ENCODE data around the gene ATF7. TPM values are rescaled to one million over a fixed set of nuclear protein-coding genes. Genes with fewer than 3 reads are reported as not detected.

ATF7 gene
- total and polyA plus RNA-seq, 2 of the 13 experiments (the other 11 are each of a cell fraction or from before 2014, with no cell fraction given), result 9.6 to 16.2 TPM

DNA sequence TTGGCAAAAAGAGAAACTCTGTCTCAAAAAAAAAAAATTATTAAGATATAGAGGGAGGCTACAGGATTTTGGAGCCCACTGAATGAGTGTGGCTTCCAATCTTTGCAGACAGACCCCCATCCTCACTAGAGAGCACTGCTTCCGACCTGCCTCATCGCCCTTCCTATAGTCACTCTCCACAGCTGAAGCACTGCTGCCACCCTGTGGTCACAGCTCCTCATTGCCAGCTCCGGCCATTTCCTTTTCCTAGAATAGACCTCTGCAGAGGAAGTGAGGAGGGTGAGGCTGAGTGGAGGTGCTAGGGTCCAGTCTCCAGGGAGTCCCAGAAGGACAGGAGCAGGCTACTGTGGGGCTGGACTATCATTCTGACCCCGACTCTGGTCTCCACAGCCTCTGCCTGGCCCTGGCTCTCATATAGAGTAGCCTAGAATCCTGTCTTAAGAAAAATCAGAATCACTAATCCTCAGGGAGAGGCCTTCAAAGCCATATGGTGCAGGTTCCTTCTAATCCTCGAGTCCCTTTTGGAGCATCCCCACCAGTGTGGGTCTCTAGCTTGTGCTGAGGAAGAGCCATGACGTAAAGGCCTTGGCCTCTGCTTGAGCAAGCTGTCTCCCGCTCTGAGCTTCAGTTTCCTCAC, 117.5 kb downstream of the ATF7 start:
- H3K36me3 ChIP-seq (replicated peaks in 1 of 2; ENCODE audit: control insufficient read depth in 1 of 2, insufficient read depth in 2 of 2, low read length in 2 of 2), result peaks cover 14 to 44% of the 10 kb centered on the region in 2 experiments
- H3K9me3 ChIP-seq (ENCODE audit: low read length), result no peaks in the 10 kb centered on the region
- no peaks in the 10 kb centered on the region for H4K20me1 ChIP-seq (ENCODE audit: insufficient read depth, low read length)
- peak; percentile 72 for DNase-seq (ENCODE audit: low spot score)
- H2AFZ ChIP-seq (ENCODE audit: low read length), result no peak overlapping the region
- ChIA-PET POLR2A (interaction anchor here (0.6 to 3.0 kb wide), 9 partner anchors 8 to 184 kb away, joined by 3 to 20 read pairs (median 4); partner anchors contain the start of genes ATP5MC2, PRR13, SP1 and TARBP2), CTCF (ENCODE audit: low intra/inter-chr PET ratio, low total read pairs) (interaction anchor here (1.0 to 1.8 kb wide), 2 partner anchors 155 to 184 kb away, joined by 3 to 4 read pairs; no protein-coding TSS in a partner anchor)
- WGBS (ENCODE audit: low lambda C conversion rate), result 39% methylated on average over 6 of the region's 7 CpGs
- BruUV-seq (replicated peaks), result no TSS peak
- intact Hi-C loops (cut with micrococcal nuclease; ENCODE audit: unreplicated experiment) (loop anchor here (1.0 to 5.0 kb wide), 3 partner anchors 36 to 184 kb away; no protein-coding TSS in a partner anchor), in situ Hi-C loops (cut with HindIII; ENCODE audit: extremely low pct_ligation_motif_present, low pct_unique_long_range_greater_than_20kb) (no loop called here)
- H3K79me2 ChIP-seq (ENCODE audit: insufficient read depth, low read length), result no peaks in the 10 kb centered on the region
- peak; percentile 95 for FAIRE-seq
- H3K4me2 ChIP-seq (ENCODE audit: low read depth, low read length), result no peak overlapping the region
- H3K27ac ChIP-seq (ENCODE audit: extremely low read length, insufficient read depth, low read length), result no peak overlapping the region
- no peak overlapping the region for H3K4me3 ChIP-seq (replicated peaks in 1 of 3; ENCODE audit: insufficient read depth in 1 of 3, low read depth in 2 of 3, low read length in 3 of 3)
- H3K4me1 ChIP-seq (ENCODE audit: insufficient read depth, low read length), result no peaks in the 10 kb centered on the region
- no peak overlapping the region for H3K9ac ChIP-seq (ENCODE audit: insufficient read depth, low read depth, low read length)
- peak; percentile 93 for ATAC-seq
- H3K27me3 ChIP-seq (ENCODE audit: control insufficient read depth in 1 of 2, insufficient read depth in 2 of 2, low read length in 2 of 2), result no peaks in the 10 kb centered on the region
- TF ChIP-seq BORCS8-MEF2B (CRISPR knock-in tag; IDR thresholded peaks at IDR 0.05), result peak; percentile 61; the same call in 1 of the 2 replicates
- no peak for TF ChIP-seq ZNF777 (CRISPR knock-in tag; IDR thresholded peaks at IDR 0.05)
- no peak for TF ChIP-seq ZFP82 (CRISPR knock-in tag; IDR thresholded peaks at IDR 0.05; ENCODE audit: borderline replicate concordance)
- TF ChIP-seq BRD4 (CRISPR knock-in tag; IDR thresholded peaks at IDR 0.05), result no peak
- no peak for TF ChIP-seq ZC3H13 (CRISPR knock-in tag; IDR thresholded peaks at IDR 0.05)
- TF ChIP-seq, protein P1, sequence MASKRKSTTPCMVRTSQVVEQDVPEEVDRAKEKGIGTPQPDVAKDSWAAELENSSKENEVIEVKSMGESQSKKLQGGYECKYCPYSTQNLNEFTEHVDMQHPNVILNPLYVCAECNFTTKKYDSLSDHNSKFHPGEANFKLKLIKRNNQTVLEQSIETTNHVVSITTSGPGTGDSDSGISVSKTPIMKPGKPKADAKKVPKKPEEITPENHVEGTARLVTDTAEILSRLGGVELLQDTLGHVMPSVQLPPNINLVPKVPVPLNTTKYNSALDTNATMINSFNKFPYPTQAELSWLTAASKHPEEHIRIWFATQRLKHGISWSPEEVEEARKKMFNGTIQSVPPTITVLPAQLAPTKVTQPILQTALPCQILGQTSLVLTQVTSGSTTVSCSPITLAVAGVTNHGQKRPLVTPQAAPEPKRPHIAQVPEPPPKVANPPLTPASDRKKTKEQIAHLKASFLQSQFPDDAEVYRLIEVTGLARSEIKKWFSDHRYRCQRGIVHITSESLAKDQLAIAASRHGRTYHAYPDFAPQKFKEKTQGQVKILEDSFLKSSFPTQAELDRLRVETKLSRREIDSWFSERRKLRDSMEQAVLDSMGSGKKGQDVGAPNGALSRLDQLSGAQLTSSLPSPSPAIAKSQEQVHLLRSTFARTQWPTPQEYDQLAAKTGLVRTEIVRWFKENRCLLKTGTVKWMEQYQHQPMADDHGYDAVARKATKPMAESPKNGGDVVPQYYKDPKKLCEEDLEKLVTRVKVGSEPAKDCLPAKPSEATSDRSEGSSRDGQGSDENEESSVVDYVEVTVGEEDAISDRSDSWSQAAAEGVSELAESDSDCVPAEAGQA (IDR thresholded peaks at IDR 0.05; ENCODE audit: low read depth), result no peak
- TF ChIP-seq, protein P1 (CRISPR knock-in tag; IDR thresholded peaks at IDR 0.05; ENCODE audit: borderline replicate concordance), result no peak
- TF ChIP-seq FOSL2 (CRISPR knock-in tag; IDR thresholded peaks at IDR 0.05), result no peak
- TF ChIP-seq ZNF30 (CRISPR knock-in tag; IDR thresholded peaks at IDR 0.05), result no peak
- TF ChIP-seq ELF3 (CRISPR knock-in tag; IDR thresholded peaks at IDR 0.05), result peak; percentile 85
- TF ChIP-seq GABPA (IDR thresholded peaks at IDR 0.05; ENCODE audit: low read depth, low read length), result no peak
- TF ChIP-seq GABPA (CRISPR knock-in tag; IDR thresholded peaks at IDR 0.05; ENCODE audit: low read depth), result peak; percentile 56
- TF ChIP-seq NFE2L1 (CRISPR knock-in tag; IDR thresholded peaks at IDR 0.05; ENCODE audit: borderline replicate concordance), result no peak
- TF ChIP-seq, protein P2, sequence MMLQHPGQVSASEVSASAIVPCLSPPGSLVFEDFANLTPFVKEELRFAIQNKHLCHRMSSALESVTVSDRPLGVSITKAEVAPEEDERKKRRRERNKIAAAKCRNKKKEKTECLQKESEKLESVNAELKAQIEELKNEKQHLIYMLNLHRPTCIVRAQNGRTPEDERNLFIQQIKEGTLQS (CRISPR knock-in tag; IDR thresholded peaks at IDR 0.05), result no peak
- peak; percentile 53; the same call in 1 of the 2 replicates for TF ChIP-seq THAP11 (CRISPR knock-in tag; IDR thresholded peaks at IDR 0.05)
- peak; percentile 50; the same call in 1 of the 2 replicates for TF ChIP-seq ERF (CRISPR knock-in tag; IDR thresholded peaks at IDR 0.05)
- TF ChIP-seq ZNF879 (CRISPR knock-in tag; IDR thresholded peaks at IDR 0.05), result no peak
- TF ChIP-seq ZNF44 (CRISPR knock-in tag; IDR thresholded peaks at IDR 0.05), result no peak
- TF ChIP-seq ZNF251 (CRISPR knock-in tag; IDR thresholded peaks at IDR 0.05), result no peak
- TF ChIP-seq ZNF530 (CRISPR knock-in tag; IDR thresholded peaks at IDR 0.05; ENCODE audit: low read depth), result no peak

Measured in HepG2 (cell line).